Measurements from ENCODE around the gene MAP2K2.

GRCh38 chr19:4062419-4063368 lies 61.2 kb downstream of the MAP2K2 start:
- TF ChIP-seq EZH2phosphoT487 (IDR thresholded peaks at IDR 0.05; ENCODE audit: insufficient read depth, low read depth) (no peak), EZH2 (IDR thresholded peaks at IDR 0.05; ENCODE audit: insufficient read depth, poor library complexity, severe bottlenecking) (no peak)

Measured in GM23248 (cell line).